HG03060 (cell line): Measurements from ENCODE around the gene ZMPSTE24.
"Not testable (repeated sequence)": the region's sequence is repeated elsewhere in the genome, so short reads cannot be mapped to it uniquely, and the experiment has no call there.

Source experiments
- ATAC-seq: cut with Tn5 transposase; IDR thresholded peaks from one replicate; pipeline ENCODE4 v1.9.1; 2021; ENCODE audit warnings: low read depth, moderate number of reproducible peaks; ENCODE audit not compliant: unreplicated experiment

Gene ZMPSTE24

GRCh38 chr1:40315795-40316594, 58.0 kb downstream of the ZMPSTE24 start:
- ATAC-seq, result no peak

- no peak for ATAC-seq
Measured at GRCh38 chr1:40316595-40317393, 58.8 kb downstream of the ZMPSTE24 start, which contains the start of gene COL9A2. TSS of gene COL9A2 (minus strand) at chr1:40317286. CDS start at chr1:40317197, 89 bp downstream.

- ATAC-seq, result no peak
Measured at GRCh38 chr1:40317394-40318074, 59.5 kb downstream of the ZMPSTE24 start.

GRCh38 chr1:40318476-40318875, 60.4 kb downstream of the ZMPSTE24 start:
- no peak for ATAC-seq

GRCh38 chr1:40318970-40319621, 61.1 kb downstream of the ZMPSTE24 start:
- no peak for ATAC-seq

GRCh38 chr1:40331403-40331802, 73.4 kb downstream of the ZMPSTE24 start:
- ATAC-seq, result not testable (repeated sequence)

GRCh38 chr1:40332695-40333094, 74.7 kb downstream of the ZMPSTE24 start:
- no peak for ATAC-seq

GRCh38 chr1:40337443-40337842, 79.4 kb downstream of the ZMPSTE24 start:
- no peak for ATAC-seq

- no peak for ATAC-seq
Measured at GRCh38 chr1:40338745-40339419, 80.8 kb downstream of the ZMPSTE24 start.

- ATAC-seq, result no peak
Measured at GRCh38 chr1:40339420-40340323, 81.6 kb downstream of the ZMPSTE24 start.

- no peak for ATAC-seq
Measured at GRCh38 chr1:40341491-40342380, 83.7 kb downstream of the ZMPSTE24 start.

GRCh38 chr1:40342381-40342717, 84.3 kb downstream of the ZMPSTE24 start:
- not testable (repeated sequence) for ATAC-seq
